HepG2 (cell line): Measurements from ENCODE around the gene XAF1. TPM values are rescaled to one million over a fixed set of nuclear protein-coding genes. Genes with fewer than 3 reads are reported as not detected.

ENCODE experiments used
- ATAC-seq: fragments of 200-7000 bp; cut with Tn5 transposase; 3 replicates; pipeline ENCODE4 v1.9.1; 2020; ENCODE audit warnings: mild to moderate bottlenecking, moderate library complexity
- BruUV-seq: library from RNA; stranded (reverse); fragments of 400-500 nt; replicated peaks from 2 replicates; lab custom pipeline; 2021; lab: Mats Ljungman, UMichigan
- CTCF ChIA-PET: fragments of 300-600 bp; formaldehyde crosslinking; extraction: SDS; loops from one replicate; lab custom pipeline; 2021; ENCODE audit warnings: low total read pairs, inconsistent platforms, low intra/inter-chr PET ratio; lab: Yijun Ruan, JAX
- POLR2A ChIA-PET: fragments of 350-600 bp; sonication (Branson Sonifier 250); formaldehyde crosslinking; loops from one replicate; lab custom pipeline; 2020; ENCODE audit warnings: antibody characterized with exemption, inconsistent platforms; lab: Yijun Ruan, JAX
- DNase-seq: peaks from one replicate; pipeline ENCODE4 v3.0.0-alpha.2; 2015; ENCODE audit warnings: low spot score
- FAIRE-seq: peaks from 3 replicates; lab custom pipeline; 2011; peaks lifted over from hg19 to GRCh38; lab: Jason Lieb, UNC
- H2AFZ ChIP-seq: one replicate; pipeline ENCODE4 v1.6.1; 2011; ENCODE audit warnings: low read length, inconsistent platforms
- H3K27ac ChIP-seq: fragments of 300-600 bp; 3 replicates; pipeline ENCODE4 v1.8.0; 2011; ENCODE audit warnings: mixed run types, mild to moderate bottlenecking, mixed read lengths, low read length, inconsistent platforms; ENCODE audit not compliant: insufficient read depth; ENCODE audit errors: extremely low read length
- H3K27me3 ChIP-seq, 2 experiments: fragments of 200-600 bp in 1 of 2; 2 replicates in 1 of 2; 3 replicates in 1 of 2; pipeline versions ENCODE4 v1.6.0 to v1.8.0; 2011; ENCODE audit warnings: low read length in 2 of 2, mild to moderate bottlenecking in 2 of 2, moderate library complexity in 2 of 2, inconsistent platforms in 1 of 2; ENCODE audit not compliant: insufficient read depth in 2 of 2, control insufficient read depth in 1 of 2
- H3K36me3 ChIP-seq, 2 experiments: fragments of 200-600 bp in 1 of 2; replicated peaks in 1 of 2; 2 replicates in 1 of 2; 3 replicates in 1 of 2; pipeline versions ENCODE4 v1.5.1 to v1.8.0; 2011; ENCODE audit warnings: low read length in 2 of 2, inconsistent platforms in 1 of 2; ENCODE audit not compliant: insufficient read depth in 2 of 2, control insufficient read depth in 1 of 2
- H3K4me1 ChIP-seq: 2 replicates; pipeline ENCODE4 v1.5.1; 2012; ENCODE audit warnings: low read length, inconsistent platforms; ENCODE audit not compliant: insufficient read depth
- H3K4me2 ChIP-seq: 2 replicates; pipeline ENCODE4 v1.6.0; 2011; ENCODE audit warnings: low read depth, low read length, inconsistent platforms
- H3K4me3 ChIP-seq, 3 experiments: fragments of 200-600 bp in 1 of 3; sonication (generic), shearing (Covaris generic) in 1 of 3; replicated peaks in 1 of 3; 2 replicates each; pipeline ENCODE4 v1.5.1; 2011 to 2016; ENCODE audit warnings: low read length in 3 of 3, inconsistent platforms in 2 of 3, low read depth in 2 of 3, mild to moderate bottlenecking in 2 of 3, control low read depth in 1 of 3, mixed read lengths in 1 of 3; ENCODE audit not compliant: insufficient read depth in 1 of 3
- H3K79me2 ChIP-seq: one replicate; pipeline ENCODE4 v1.6.1; 2011; ENCODE audit warnings: low read length, inconsistent platforms; ENCODE audit not compliant: insufficient read depth
- H3K9ac ChIP-seq: 2 replicates; pipeline ENCODE4 v1.6.0; 2011; ENCODE audit warnings: mild to moderate bottlenecking, low read depth, low read length, inconsistent platforms; ENCODE audit not compliant: insufficient read depth
- H3K9me3 ChIP-seq: 2 replicates; pipeline ENCODE4 v1.5.1; 2012; ENCODE audit warnings: mild to moderate bottlenecking, low read length
- H4K20me1 ChIP-seq: 2 replicates; pipeline ENCODE4 v1.6.0; 2011; ENCODE audit warnings: inconsistent platforms, mild to moderate bottlenecking, low read length, moderate library complexity; ENCODE audit not compliant: insufficient read depth
- HNF4A ChIP-seq: sonication (generic); formaldehyde crosslinking; IDR thresholded peaks from 2 replicates; pipeline ENCODE4 v1.4.0; 2020; ENCODE audit warnings: missing genetic modification reagents
- SIN3A ChIP-seq: IDR thresholded peaks from 2 replicates; pipeline ENCODE4 v1.6.1; 2011; ENCODE audit warnings: low read depth, mild to moderate bottlenecking, control low read depth, low read length, borderline replicate concordance
- THYN1 ChIP-seq: sonication (generic); formaldehyde crosslinking; IDR thresholded peaks from 2 replicates; pipeline ENCODE4 v1.8.1; 2023; ENCODE audit warnings: low read depth, mild to moderate bottlenecking, moderate library complexity, missing genetic modification reagents, borderline replicate concordance
- ZNF44 ChIP-seq: sonication (generic); formaldehyde crosslinking; IDR thresholded peaks from 2 replicates; pipeline ENCODE4 v1.5.1; 2020; ENCODE audit warnings: mild to moderate bottlenecking, missing genetic modification reagents
- ZNF441 ChIP-seq: sonication (generic); formaldehyde crosslinking; IDR thresholded peaks from 2 replicates; pipeline ENCODE4 v1.7.0; 2021; ENCODE audit warnings: missing genetic modification reagents, borderline replicate concordance
- ZNF737 ChIP-seq: sonication (generic); formaldehyde crosslinking; IDR thresholded peaks from 2 replicates; pipeline ENCODE4 v1.5.0; 2020; ENCODE audit warnings: missing genetic modification reagents, mild to moderate bottlenecking, borderline replicate concordance
- WGBS: methylation state at CpG from one replicate; pipeline ENCODE4 v1.1.6; 2017; ENCODE audit warnings: low lambda C conversion rate; 5-methylcytosine and 5-hydroxymethylcytosine counted together
- in situ Hi-C: cut with HindIII; loops from 2 replicates; pipeline ENCODE4 v1.10.0; 2017; ENCODE audit warnings: low pct_unique_long_range_greater_than_20kb; ENCODE audit not compliant: extremely low pct_ligation_motif_present
- intact Hi-C: fragments of 100-400 bp; cut with micrococcal nuclease; formaldehyde crosslinking; loops from one replicate; pipeline ENCODE4 v1.10.0; 2022; ENCODE audit not compliant: unreplicated experiment
- polyA plus RNA-seq, 8 experiments: library from polyadenylated mRNA; depleted of rRNA in 3 of 8; stranded (reverse) in 7 of 8; unstranded in 1 of 8; fragments of >200 nt; fragmentation: Illumina TruSeq in 4 of 8; extraction: Trizol in 4 of 8; gene quantifications; 2 replicates each; pipeline versions ENCODE4 v1.2.1 to v1.2.3, GENCODE V29; 2011 to 2016; ENCODE audit warnings: low read depth in 4 of 8, missing spikeins in 1 of 8, mixed read lengths in 1 of 8; ENCODE audit not compliant: insufficient read depth in 1 of 8
- total RNA-seq, 5 experiments: library from RNA; depleted of rRNA; stranded (reverse); fragments of >200 nt; fragmentation: Illumina TruSeq; extraction: Trizol; gene quantifications; 2 replicates each; pipeline ENCODE4 v1.2.3, GENCODE V29; 2016; ENCODE audit warnings: low read depth in 1 of 5

Gene XAF1
- total and polyA plus RNA-seq, 2 of the 13 experiments (the other 11 are each of a cell fraction or from before 2014, with no cell fraction given) = 1.2 to 2.4 TPM

DNA sequence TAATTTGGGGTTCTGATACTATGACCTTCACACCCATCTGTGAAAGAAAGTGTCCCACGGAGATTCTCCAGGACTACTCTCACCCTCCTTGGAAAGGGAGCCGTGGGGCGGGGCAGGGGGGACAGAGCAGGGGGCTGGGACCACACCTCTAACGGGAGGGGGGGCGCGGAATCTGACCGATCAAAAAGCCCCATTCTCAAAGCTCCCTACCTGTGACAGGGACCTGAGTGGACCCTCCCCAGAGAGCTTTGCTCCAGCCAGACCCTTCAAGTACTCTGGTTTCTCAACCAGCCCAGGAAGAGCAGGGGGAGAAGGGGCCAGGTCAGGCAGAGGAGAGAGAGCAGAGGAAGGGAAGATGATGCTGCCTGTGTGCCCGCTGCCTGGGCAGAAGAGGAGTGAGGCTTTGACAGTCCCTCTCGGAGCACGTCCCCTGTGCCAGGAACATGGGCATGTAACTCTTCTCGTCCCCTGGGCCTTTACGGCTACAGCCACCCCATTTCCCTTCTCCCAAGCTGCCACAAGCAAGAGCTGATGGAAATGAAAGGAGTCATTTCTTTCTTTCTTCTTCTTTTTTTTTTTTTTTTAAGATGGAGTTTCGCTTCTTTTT, 682 bp downstream of the XAF1 start:
- Histone ChIP-seq H2AFZ (no peak overlapping the region), H3K9ac (peak overlapping the region; percentile 61; the same call in 1 of the 2 replicates), H3K27ac (no peak overlapping the region), H3K4me2 (peak overlapping the region; percentile 76), H3K79me2 (no peaks in the 10 kb centered on the region), H4K20me1 (no peaks in the 10 kb centered on the region), H3K36me3 (no peaks in the 10 kb centered on the region), H3K4me3 (peak overlapping the region in 2 of 3 experiments; percentile 59 to 60; a peak in 5 of 6 replicates), H3K4me1 (peaks cover 45% of the 10 kb centered on the region), H3K27me3 (no peaks in the 10 kb centered on the region), H3K9me3 (no peaks in the 10 kb centered on the region)
- intact Hi-C loops (no loop called here), in situ Hi-C loops (no loop called here)
- FAIRE-seq (no peak), DNase-seq (no peak), ATAC-seq (no peak)
- POLR2A ChIA-PET = interaction anchor here (1.0 to 1.3 kb wide), 3 partner anchors 43 to 279 kb away, joined by 3 to 6 read pairs (median 4); partner anchors contain the start of genes SLC13A5 and SLC16A13
- TF ChIP-seq HNF4A (CRISPR knock-in tag) (no peak), SIN3A (no peak), ZNF44 (CRISPR knock-in tag) (no peak), THYN1 (CRISPR knock-in tag) (no peak), ZNF737 (no peak)
- 97% methylated on average over 10 of the region's 13 CpGs for WGBS
- CTCF ChIA-PET = no interaction called here
- BruUV-seq = no TSS peak

DNA sequence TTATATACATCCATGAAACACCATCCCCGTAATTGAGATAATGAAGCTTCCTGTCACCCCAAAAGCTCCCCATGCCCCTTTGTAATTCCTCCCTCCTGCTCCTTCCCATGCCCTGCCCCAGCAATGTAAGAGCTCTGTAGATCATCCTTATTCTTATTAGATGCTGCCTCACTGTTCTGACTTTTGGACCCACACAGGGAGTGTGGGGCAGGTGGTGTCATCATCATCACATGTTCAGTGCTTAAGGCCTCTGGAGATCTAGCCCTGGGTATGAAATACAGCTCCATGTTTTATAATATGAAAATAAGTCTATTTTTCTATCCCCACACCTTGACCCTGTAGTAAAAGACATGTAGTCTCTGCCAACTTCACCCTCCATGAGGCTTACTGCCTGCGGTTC, 1.9 kb downstream of the XAF1 start:
- ATAC-seq = no peak
- Histone ChIP-seq H3K4me2 (no peak overlapping the region), H3K9me3 (no peaks in the 10 kb centered on the region), H3K79me2 (no peaks in the 10 kb centered on the region), H4K20me1 (no peaks in the 10 kb centered on the region), H3K27ac (no peak overlapping the region), H3K9ac (no peak overlapping the region), H3K27me3 (no peaks in the 10 kb centered on the region; a peak in 1 of 5 replicates), H3K36me3 (no peaks in the 10 kb centered on the region), H3K4me3 (no peak overlapping the region), H3K4me1 (peaks cover 33% of the 10 kb centered on the region), H2AFZ (no peak overlapping the region)
- 85% methylated on average over 2 of the region's 2 CpGs for WGBS
- FAIRE-seq = no peak
- intact Hi-C loops (no loop called here), in situ Hi-C loops (no loop called here)
- TF ChIP-seq HNF4A (CRISPR knock-in tag) = 0 out of 2 replicates have a peak, but pooled peaks have one; percentile 13
- no peak for TF ChIP-seq ZNF441
- POLR2A ChIA-PET = no interaction called here
- no peak for DNase-seq
- no TSS peak for BruUV-seq
- CTCF ChIA-PET = no interaction called here
